ENCODE results near the gene ZNF774. TPM values are rescaled to one million over a fixed set of nuclear protein-coding genes. Genes with fewer than 3 reads are reported as not detected.

ZNF774 gene
- polyA plus RNA-seq, 4 donors: 0.89 to 6.7 (median 1.7) TPM

DNA sequence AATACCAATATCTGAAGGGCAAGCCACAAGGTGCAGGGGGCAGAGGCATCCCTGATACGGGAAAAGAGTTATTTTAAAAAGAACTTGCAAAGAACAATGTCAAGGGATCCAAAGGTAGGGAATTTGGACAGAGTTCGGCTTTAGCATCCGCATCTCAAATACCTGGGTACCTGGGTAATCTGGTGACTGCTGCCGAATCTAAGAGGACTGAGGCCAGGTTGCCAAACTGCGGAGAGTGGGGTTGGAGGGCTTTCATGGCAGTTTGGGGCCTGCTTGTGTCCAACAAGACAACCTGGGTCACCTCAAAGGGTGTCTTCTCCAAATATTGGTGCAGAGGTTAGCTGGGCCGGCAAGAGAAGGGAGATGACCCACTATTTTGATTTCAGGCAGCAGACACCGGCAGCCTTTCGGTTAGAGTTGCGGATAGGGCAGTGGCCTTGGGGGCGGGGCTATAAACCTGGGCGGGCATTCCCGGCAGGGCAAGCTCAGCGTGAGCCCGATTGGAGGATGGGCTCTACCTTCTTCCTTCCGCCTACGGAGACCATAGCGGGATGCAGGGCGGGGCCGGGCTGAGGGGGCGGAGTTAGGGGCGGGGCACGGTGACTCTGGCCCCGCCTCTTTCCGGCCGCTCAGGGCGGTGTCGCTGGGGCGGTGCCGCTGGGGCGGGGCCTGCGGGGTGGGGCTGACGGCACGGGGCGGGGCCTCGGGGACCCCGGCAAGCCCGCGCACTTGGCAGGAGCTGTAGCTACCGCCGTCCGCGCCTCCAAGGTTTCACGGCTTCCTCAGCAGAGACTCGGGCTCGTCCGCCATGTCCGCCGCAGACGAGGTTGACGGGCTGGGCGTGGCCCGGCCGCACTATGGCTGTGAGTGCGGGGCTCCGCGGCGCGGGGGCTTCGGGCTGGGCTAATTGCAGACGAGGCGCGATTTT, 35.7 kb downstream of the ZNF774 start, which contains the start of gene IQGAP1:
IQGAP1 (plus strand) TSS at position 709 of the 928 bp plus-strand sequence; CDS start at position 809, 100 bp downstream.
- FAIRE-seq: no peak
- peaks cover 2 to 21% (median 7%) of the 10 kb centered on the region in 3 donors for H3K4me1 ChIP-seq (ENCODE audit: control insufficient read depth in 3 of 3, insufficient read depth in 2 of 3, low read depth in 1 of 3, low read length in 2 of 3)
- WGBS, 3 donors: 3 to 5% (median 3%) methylated on average over 55 to 62 of the region's 62 CpGs

DNA sequence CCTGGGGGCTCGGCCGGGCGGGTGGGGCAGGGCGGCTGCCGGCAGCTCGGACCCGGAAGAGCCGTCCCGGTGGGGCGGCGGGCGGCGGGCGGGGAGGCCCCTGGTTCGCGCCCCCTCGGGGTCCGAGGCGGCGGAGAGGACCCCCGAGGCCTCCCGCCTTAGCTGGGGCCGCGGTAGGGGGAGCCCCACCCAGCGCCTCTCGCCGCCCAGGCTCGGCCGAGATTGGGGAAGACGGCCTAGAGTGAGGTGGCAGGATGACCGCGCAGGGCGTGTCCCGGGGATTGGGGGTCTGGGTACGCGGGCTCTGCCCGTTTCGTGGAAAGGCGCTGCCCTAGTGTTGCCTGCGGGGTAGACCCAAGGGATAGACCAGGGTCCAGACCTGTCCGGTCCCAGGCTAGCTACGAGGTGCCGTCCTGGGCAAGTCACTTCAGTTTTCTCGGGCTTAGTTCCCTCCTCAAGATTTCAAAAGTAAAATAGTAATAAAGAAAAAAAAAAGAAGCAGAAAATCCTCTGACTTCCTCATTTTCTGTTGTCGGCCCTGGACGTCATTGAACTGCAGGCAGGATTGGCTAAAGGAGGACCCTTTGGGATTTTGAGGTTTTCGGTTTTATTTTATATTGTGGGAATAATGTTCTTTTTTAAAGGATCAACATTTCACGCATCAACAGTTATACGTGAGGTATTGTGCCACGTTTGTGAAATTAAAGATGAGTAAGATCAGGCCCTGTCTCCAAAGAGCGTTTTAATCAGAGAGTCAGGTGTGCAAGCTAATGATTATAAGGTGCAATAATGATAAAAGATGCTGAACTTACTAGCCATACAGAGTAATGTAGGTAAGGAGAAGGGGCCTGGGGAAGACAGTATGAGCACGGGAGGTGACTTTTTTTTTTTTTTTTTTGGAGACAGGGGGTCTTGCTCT, 36.6 kb downstream of the ZNF774 start:
- H3K36me3 ChIP-seq (ENCODE audit: control insufficient read depth in 3 of 3, insufficient read depth in 2 of 3, low read depth in 1 of 3, low read length in 3 of 3): peaks cover 0 to 10% (median 0%) of the 10 kb centered on the region in 3 donors
- peak overlapping the region; percentile 76 to 89 (median 78) for H3K4me3 ChIP-seq (ENCODE audit: low read depth in 1 of 3, low read length in 3 of 3)
- no peaks in the 10 kb centered on the region for H3K9me3 ChIP-seq (ENCODE audit: control insufficient read depth in 2 of 2, insufficient read depth in 1 of 2, low read depth in 1 of 2, low read length in 1 of 2)
- H3K27ac ChIP-seq (ENCODE audit: low read depth in 1 of 3, low read length in 2 of 3): peak overlapping the region; percentile 86 to 98 (median 95)
- no peaks in the 10 kb centered on the region for H3K27me3 ChIP-seq (ENCODE audit: control insufficient read depth in 3 of 3, insufficient read depth in 3 of 3, low read length in 3 of 3)
- WGBS, 3 donors: 1% methylated on average over 25 to 52 of the region's 52 CpGs
- DNase-seq (peak; percentile 58 to 77), FAIRE-seq (no peak)
- peaks cover 2 to 26% (median 7%) of the 10 kb centered on the region in 3 donors for H3K4me1 ChIP-seq (ENCODE audit: control insufficient read depth in 3 of 3, insufficient read depth in 2 of 3, low read depth in 1 of 3, low read length in 2 of 3)

More for the DNA sequence above, 35.7 kb downstream of the ZNF774 start, which contains the start of gene IQGAP1:
- Histone ChIP-seq H3K27me3 (ENCODE audit: control insufficient read depth in 3 of 3, insufficient read depth in 3 of 3, low read length in 3 of 3) (no peaks in the 10 kb centered on the region), H3K36me3 (ENCODE audit: control insufficient read depth in 3 of 3, insufficient read depth in 2 of 3, low read depth in 1 of 3, low read length in 3 of 3) (peaks cover 0 to 8% (median 0%) of the 10 kb centered on the region in 3 donors), H3K27ac (ENCODE audit: low read depth in 1 of 3, low read length in 2 of 3) (peak within 1 kb of the TSS; percentile 86 to 98 (median 95)), H3K4me3 (ENCODE audit: low read depth in 1 of 3, low read length in 3 of 3) (peak within 1 kb of the TSS; percentile 76 to 89 (median 78)), H3K9me3 (ENCODE audit: control insufficient read depth in 2 of 2, insufficient read depth in 1 of 2, low read depth in 1 of 2, low read length in 1 of 2) (no peaks in the 10 kb centered on the region)
- DNase-seq: peak; percentile 97 to 99

DNA sequence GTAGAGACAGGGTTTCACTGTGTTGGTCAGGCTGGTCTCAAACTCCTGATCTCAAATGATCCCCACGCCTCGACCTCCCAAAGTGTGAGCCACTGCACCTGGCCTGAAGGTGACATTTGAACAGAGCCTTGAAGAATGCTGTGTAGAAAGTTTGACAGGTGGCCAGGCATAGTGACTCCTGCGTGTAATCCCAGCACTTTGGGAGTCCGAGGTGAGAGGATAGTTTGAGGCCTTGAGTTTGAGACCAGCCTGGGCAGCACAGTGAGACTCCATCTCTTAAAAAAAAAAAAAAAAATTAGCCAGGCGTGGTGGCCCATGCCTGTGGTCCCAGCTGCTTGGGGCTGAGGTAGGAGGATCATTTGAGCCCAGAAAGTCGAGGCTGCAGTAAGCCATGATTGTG, 37.4 kb downstream of the ZNF774 start:
- Histone ChIP-seq H3K4me3 (ENCODE audit: low read depth in 1 of 3, low read length in 3 of 3) (peak overlapping the region; percentile 23 to 89 (median 78)), H3K27ac (ENCODE audit: low read depth in 1 of 3, low read length in 2 of 3) (no peak overlapping the region), H3K4me1 (ENCODE audit: control insufficient read depth in 3 of 3, insufficient read depth in 2 of 3, low read depth in 1 of 3, low read length in 2 of 3) (peaks cover 7 to 29% (median 7%) of the 10 kb centered on the region in 3 donors), H3K9me3 (ENCODE audit: control insufficient read depth in 2 of 2, insufficient read depth in 1 of 2, low read depth in 1 of 2, low read length in 1 of 2) (no peaks in the 10 kb centered on the region), H3K27me3 (ENCODE audit: control insufficient read depth in 3 of 3, insufficient read depth in 3 of 3, low read length in 3 of 3) (no peaks in the 10 kb centered on the region), H3K36me3 (ENCODE audit: control insufficient read depth in 3 of 3, insufficient read depth in 2 of 3, low read depth in 1 of 3, low read length in 3 of 3) (peaks cover 0 to 10% (median 0%) of the 10 kb centered on the region in 3 donors)
- WGBS, 3 donors: 19 to 55% (median 20%) methylated on average over 6 of the region's 6 CpGs
- DNase-seq (no peak), FAIRE-seq (no peak)

DNA sequence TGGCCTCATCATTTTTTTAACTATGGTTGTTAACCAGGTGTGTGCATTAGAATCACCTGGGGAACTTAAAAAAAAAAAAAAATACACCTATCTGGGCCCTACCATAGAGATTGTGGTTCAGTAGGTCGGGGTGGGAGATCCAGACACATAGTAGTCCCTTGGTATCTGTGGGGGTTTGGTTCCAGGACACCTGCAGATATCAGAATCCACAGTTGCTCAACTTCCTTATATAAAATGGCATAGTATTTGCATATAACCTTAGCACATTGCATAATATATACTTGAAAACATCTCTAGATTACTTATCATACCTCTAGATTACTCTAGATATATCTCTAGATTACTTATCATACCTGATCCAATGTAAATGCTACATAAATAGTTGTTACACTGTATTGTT, 41.0 kb downstream of the ZNF774 start:
- FAIRE-seq: no peak
- no peak overlapping the region for H3K27ac ChIP-seq (ENCODE audit: low read depth in 1 of 3, low read length in 2 of 3)

DNA sequence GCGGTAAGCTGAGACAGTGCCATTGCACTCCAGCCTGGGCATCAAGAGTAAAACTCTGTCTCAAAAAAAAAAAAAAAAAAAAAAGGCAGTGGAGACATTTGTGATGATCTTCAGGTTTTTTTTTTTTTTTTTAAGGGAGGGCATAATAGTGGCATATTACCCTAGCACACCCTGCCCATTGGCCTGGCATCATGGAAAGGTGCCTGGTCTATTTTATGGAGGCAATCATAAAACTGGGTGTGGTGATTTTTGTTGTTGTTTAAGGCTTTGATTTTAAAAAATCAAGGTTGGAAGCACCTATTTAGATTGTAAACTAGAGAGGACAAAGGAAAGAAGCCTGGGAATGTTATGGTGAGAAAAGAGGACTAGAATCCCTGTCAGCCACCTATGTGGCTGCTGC, 42.0 kb downstream of the ZNF774 start:
- Histone ChIP-seq H3K4me1 (ENCODE audit: control insufficient read depth in 3 of 3, insufficient read depth in 2 of 3, low read depth in 1 of 3, low read length in 2 of 3) (peaks cover 5 to 42% (median 7%) of the 10 kb centered on the region in 3 donors), H3K4me3 (ENCODE audit: low read depth in 1 of 3, low read length in 3 of 3) (no peak overlapping the region), H3K36me3 (ENCODE audit: control insufficient read depth in 3 of 3, insufficient read depth in 2 of 3, low read depth in 1 of 3, low read length in 3 of 3) (peaks cover 0 to 10% (median 0%) of the 10 kb centered on the region in 3 donors), H3K9me3 (ENCODE audit: control insufficient read depth in 2 of 2, insufficient read depth in 1 of 2, low read depth in 1 of 2, low read length in 1 of 2) (no peaks in the 10 kb centered on the region), H3K27ac (ENCODE audit: low read depth in 1 of 3, low read length in 2 of 3) (peak overlapping the region in 1 of 3 donors; percentile 85), H3K27me3 (ENCODE audit: control insufficient read depth in 3 of 3, insufficient read depth in 3 of 3, low read length in 3 of 3) (no peaks in the 10 kb centered on the region)
- 79 to 91% (median 89%) methylated on average over 1 of the region's 1 CpG for WGBS, 3 donors
- FAIRE-seq (no peak), DNase-seq (peak in 1 of 2 donors; percentile 68)

More for the DNA sequence above, 41.0 kb downstream of the ZNF774 start:
- no peaks in the 10 kb centered on the region for H3K9me3 ChIP-seq (ENCODE audit: control insufficient read depth in 2 of 2, insufficient read depth in 1 of 2, low read depth in 1 of 2, low read length in 1 of 2)
- H3K36me3 ChIP-seq (ENCODE audit: control insufficient read depth in 3 of 3, insufficient read depth in 2 of 3, low read depth in 1 of 3, low read length in 3 of 3): peaks cover 0 to 10% (median 0%) of the 10 kb centered on the region in 3 donors
- no peak overlapping the region for H3K4me3 ChIP-seq (ENCODE audit: low read depth in 1 of 3, low read length in 3 of 3)
- WGBS, 3 donors: 14 to 44% (median 20%) methylated on average over 1 of the region's 1 CpG
- no peaks in the 10 kb centered on the region for H3K27me3 ChIP-seq (ENCODE audit: control insufficient read depth in 3 of 3, insufficient read depth in 3 of 3, low read length in 3 of 3)
- DNase-seq: no peak
- H3K4me1 ChIP-seq (ENCODE audit: control insufficient read depth in 3 of 3, insufficient read depth in 2 of 3, low read depth in 1 of 3, low read length in 2 of 3): peaks cover 7 to 42% (median 7%) of the 10 kb centered on the region in 3 donors

DNA sequence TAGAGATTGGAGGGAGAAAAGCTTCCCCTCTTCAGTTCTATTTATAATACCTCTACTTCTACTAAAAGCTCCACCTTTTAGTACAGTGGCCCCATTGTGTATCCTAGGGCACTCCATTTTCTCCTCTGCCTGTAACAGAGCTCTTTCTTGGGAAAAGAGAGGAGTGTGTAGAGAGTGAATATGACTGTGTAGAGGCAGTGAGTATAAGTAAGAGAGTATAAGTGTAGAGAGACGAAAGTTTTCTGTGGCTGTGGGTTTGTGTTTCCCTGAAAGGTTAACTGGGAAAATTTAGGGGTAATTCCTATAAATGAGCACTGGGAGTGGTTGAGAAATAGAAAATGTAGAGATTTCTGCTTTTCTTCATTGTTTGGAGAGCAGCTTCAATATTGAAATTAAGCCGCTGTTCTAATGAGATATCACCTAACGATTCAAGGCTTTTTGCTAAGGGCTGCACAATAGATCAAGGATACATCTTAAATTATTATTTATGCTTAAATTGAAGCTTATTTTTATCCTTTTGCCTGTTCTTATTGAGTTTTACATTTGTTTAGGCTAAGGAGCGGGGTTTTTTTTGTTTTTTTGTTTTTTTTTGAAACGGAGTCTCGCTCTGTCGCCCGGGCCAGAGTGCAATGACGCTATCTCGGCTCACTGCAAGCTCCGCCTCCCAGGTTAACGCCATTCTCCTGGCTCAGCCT, 42.8 kb downstream of the ZNF774 start:
- peak overlapping the region in 1 of 3 donors; percentile 85 for H3K27ac ChIP-seq (ENCODE audit: low read depth in 1 of 3, low read length in 2 of 3)
- FAIRE-seq: no peak

DNA sequence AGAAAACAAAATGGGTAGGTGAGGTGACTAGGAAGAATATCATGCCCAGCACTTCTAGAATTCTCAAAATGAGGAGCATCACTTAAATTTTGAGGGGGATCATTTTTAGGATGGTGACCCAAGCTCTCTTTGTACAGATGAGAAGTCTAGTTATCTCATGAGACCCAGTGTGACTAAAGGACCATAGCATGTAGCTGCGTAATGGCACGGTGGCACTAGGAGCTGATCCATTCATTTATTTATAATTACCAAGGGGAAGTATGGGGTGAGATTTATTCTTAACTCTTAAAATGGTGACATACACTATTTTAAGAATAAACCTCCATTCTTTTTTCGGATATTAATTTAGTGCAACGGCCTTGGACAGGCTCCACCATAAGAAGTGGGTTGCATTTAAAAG, 44.2 kb downstream of the ZNF774 start:
- 76 to 91% (median 90%) methylated on average over 4 of the region's 4 CpGs for WGBS, 3 donors
- H3K4me1 ChIP-seq (ENCODE audit: control insufficient read depth in 3 of 3, insufficient read depth in 2 of 3, low read depth in 1 of 3, low read length in 2 of 3): peaks cover 8 to 38% (median 10%) of the 10 kb centered on the region in 3 donors
- no peak for DNase-seq
- H3K27me3 ChIP-seq (ENCODE audit: control insufficient read depth in 3 of 3, insufficient read depth in 3 of 3, low read length in 3 of 3): no peaks in the 10 kb centered on the region
- no peak overlapping the region for H3K4me3 ChIP-seq (ENCODE audit: low read depth in 1 of 3, low read length in 3 of 3)
- H3K36me3 ChIP-seq (ENCODE audit: control insufficient read depth in 3 of 3, insufficient read depth in 2 of 3, low read depth in 1 of 3, low read length in 3 of 3): peaks cover 0 to 5% (median 0%) of the 10 kb centered on the region in 3 donors
- no peak for FAIRE-seq
- H3K9me3 ChIP-seq (ENCODE audit: control insufficient read depth in 2 of 2, insufficient read depth in 1 of 2, low read depth in 1 of 2, low read length in 1 of 2): no peaks in the 10 kb centered on the region
- H3K27ac ChIP-seq (ENCODE audit: low read depth in 1 of 3, low read length in 2 of 3): no peak overlapping the region

More for the DNA sequence above, 42.8 kb downstream of the ZNF774 start:
- 86 to 94% (median 91%) methylated on average over 12 of the region's 12 CpGs for WGBS, 3 donors
- Histone ChIP-seq H3K4me1 (ENCODE audit: control insufficient read depth in 3 of 3, insufficient read depth in 2 of 3, low read depth in 1 of 3, low read length in 2 of 3) (peaks cover 0 to 39% (median 7%) of the 10 kb centered on the region in 3 donors), H3K36me3 (ENCODE audit: control insufficient read depth in 3 of 3, insufficient read depth in 2 of 3, low read depth in 1 of 3, low read length in 3 of 3) (peaks cover 0 to 10% (median 0%) of the 10 kb centered on the region in 3 donors), H3K9me3 (ENCODE audit: control insufficient read depth in 2 of 2, insufficient read depth in 1 of 2, low read depth in 1 of 2, low read length in 1 of 2) (no peaks in the 10 kb centered on the region), H3K4me3 (ENCODE audit: low read depth in 1 of 3, low read length in 3 of 3) (no peak overlapping the region), H3K27me3 (ENCODE audit: control insufficient read depth in 3 of 3, insufficient read depth in 3 of 3, low read length in 3 of 3) (no peaks in the 10 kb centered on the region)
- no peak for DNase-seq
